Measurements from ENCODE around the gene SGIP1. TPM values are rescaled to one million over a fixed set of nuclear protein-coding genes. Genes with fewer than 3 reads are reported as not detected.

SGIP1 gene
- total RNA-seq, 2 donors from 2014 or later: 0.59 to 38.4 TPM

DNA sequence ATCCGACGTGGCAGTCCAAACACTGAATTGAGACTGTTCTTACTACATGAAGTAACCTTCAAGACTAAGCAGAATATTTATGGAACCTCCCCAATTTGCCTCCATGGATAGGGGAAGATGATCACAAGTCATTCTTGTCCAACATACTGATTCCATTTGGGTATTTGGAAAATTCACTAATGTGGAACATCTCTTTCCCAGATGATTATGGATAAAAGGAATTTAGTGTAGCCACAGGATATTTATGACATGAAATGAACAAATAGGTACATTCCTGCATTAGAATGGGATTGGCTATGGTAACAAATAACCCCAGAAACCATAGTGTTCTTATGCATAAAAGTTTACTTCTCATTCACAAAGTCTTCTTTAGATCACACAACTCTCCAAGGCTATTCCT is 40.2 kb upstream of the SGIP1 start:
- 95% methylated on average over 2 of the region's 2 CpGs for WGBS
- Histone ChIP-seq H3K27me3 (replicated peaks; ENCODE audit: insufficient read depth) (no peaks in the 10 kb centered on the region), H3K36me3 (no peaks in the 10 kb centered on the region), H3K27ac (no peak overlapping the region), H3K4me3 (no peak overlapping the region), H3K4me1 (replicated peaks) (no peaks in the 10 kb centered on the region), H3K9me3 (no peaks in the 10 kb centered on the region)
- intact Hi-C loops (cut with DNase I): no loop called here
- TF ChIP-seq, protein P1, sequence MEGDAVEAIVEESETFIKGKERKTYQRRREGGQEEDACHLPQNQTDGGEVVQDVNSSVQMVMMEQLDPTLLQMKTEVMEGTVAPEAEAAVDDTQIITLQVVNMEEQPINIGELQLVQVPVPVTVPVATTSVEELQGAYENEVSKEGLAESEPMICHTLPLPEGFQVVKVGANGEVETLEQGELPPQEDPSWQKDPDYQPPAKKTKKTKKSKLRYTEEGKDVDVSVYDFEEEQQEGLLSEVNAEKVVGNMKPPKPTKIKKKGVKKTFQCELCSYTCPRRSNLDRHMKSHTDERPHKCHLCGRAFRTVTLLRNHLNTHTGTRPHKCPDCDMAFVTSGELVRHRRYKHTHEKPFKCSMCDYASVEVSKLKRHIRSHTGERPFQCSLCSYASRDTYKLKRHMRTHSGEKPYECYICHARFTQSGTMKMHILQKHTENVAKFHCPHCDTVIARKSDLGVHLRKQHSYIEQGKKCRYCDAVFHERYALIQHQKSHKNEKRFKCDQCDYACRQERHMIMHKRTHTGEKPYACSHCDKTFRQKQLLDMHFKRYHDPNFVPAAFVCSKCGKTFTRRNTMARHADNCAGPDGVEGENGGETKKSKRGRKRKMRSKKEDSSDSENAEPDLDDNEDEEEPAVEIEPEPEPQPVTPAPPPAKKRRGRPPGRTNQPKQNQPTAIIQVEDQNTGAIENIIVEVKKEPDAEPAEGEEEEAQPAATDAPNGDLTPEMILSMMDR (IDR thresholded peaks at IDR 0.05): no peak
- TF ChIP-seq POLR2A (IDR thresholded peaks at IDR 0.05) (no peak), POLR2AphosphoS5 (IDR thresholded peaks at IDR 0.05) (no peak)
- DNase-seq (ENCODE audit: low spot score): no peak

GRCh38 chr1:66494482-66494881 is 39.5 kb upstream of the SGIP1 start:
- TF ChIP-seq POLR2AphosphoS5 (IDR thresholded peaks at IDR 0.05) (no peak), POLR2A (IDR thresholded peaks at IDR 0.05) (no peak)
- TF ChIP-seq, protein P1 (IDR thresholded peaks at IDR 0.05): no peak
- no peak for DNase-seq (ENCODE audit: low spot score)
- 88% methylated on average over 1 of the region's 1 CpG for WGBS
- Histone ChIP-seq H3K4me3 (no peak overlapping the region), H3K27me3 (replicated peaks; ENCODE audit: insufficient read depth) (no peaks in the 10 kb centered on the region), H3K4me1 (replicated peaks) (no peaks in the 10 kb centered on the region), H3K36me3 (no peaks in the 10 kb centered on the region), H3K9me3 (no peaks in the 10 kb centered on the region), H3K27ac (no peak overlapping the region)
- intact Hi-C loops (cut with DNase I): no loop called here

GRCh38 chr1:66495495-66495894 is 38.5 kb upstream of the SGIP1 start:
- no peak for DNase-seq (ENCODE audit: low spot score)
- Histone ChIP-seq H3K27me3 (replicated peaks; ENCODE audit: insufficient read depth) (no peaks in the 10 kb centered on the region), H3K36me3 (no peaks in the 10 kb centered on the region), H3K4me3 (no peak overlapping the region), H3K9me3 (no peaks in the 10 kb centered on the region), H3K27ac (no peak overlapping the region), H3K4me1 (replicated peaks) (no peaks in the 10 kb centered on the region)
- no peak for TF ChIP-seq POLR2AphosphoS5 (IDR thresholded peaks at IDR 0.05)
- no peak for TF ChIP-seq POLR2A (IDR thresholded peaks at IDR 0.05)
- TF ChIP-seq, protein P1 (IDR thresholded peaks at IDR 0.05): no peak
- WGBS: 94% methylated on average over 1 of the region's 1 CpG
- intact Hi-C loops (cut with DNase I): no loop called here

DNA sequence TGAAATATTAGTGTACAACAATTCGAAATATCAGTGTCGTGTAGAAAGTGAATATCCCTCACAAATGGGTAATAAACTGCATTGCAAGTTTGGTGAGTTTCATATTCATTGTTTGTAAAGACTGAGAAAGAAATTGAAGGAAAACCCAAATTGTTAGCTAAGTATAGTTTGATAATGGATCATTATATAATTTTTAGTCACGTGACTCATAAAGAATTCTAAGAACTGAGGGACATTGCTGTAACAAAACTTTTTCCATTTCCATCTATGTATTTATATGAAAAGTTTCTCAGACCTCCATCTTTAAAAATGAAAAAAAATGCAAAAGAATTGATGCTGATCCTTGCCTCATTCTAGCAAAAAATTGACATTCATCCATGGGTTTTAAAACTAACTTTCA is 36.0 kb upstream of the SGIP1 start:
- TF ChIP-seq POLR2A (IDR thresholded peaks at IDR 0.05) (no peak), POLR2AphosphoS5 (IDR thresholded peaks at IDR 0.05) (no peak)
- TF ChIP-seq, protein P1 (IDR thresholded peaks at IDR 0.05): no peak
- intact Hi-C loops (cut with DNase I): no loop called here
- no peaks in the 10 kb centered on the region for H3K4me1 ChIP-seq (replicated peaks)
- H3K36me3 ChIP-seq: no peaks in the 10 kb centered on the region
- DNase-seq (ENCODE audit: low spot score): no peak
- no peaks in the 10 kb centered on the region for H3K9me3 ChIP-seq
- WGBS: 61% methylated on average over 3 of the region's 3 CpGs
- H3K27ac ChIP-seq: no peak overlapping the region
- H3K27me3 ChIP-seq (replicated peaks; ENCODE audit: insufficient read depth): no peaks in the 10 kb centered on the region
- no peak overlapping the region for H3K4me3 ChIP-seq

DNA sequence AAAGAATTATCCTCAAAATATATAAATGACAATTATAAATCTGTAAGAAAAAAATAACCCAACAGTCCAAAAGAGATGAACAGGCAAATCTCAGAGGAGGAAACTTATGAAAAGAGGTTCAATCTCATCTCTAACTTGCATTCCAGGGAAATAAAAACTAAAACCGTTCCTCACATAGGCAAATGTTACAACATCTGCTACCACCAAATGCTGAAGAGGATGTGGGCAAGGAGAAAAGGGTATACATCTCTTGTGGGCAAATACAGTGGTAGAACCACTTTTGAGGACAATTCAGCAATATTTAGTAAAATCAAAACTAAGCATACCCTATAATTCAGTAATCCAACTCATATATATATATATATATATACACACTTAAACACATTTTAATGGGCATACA is 33.7 kb upstream of the SGIP1 start:
- intact Hi-C loops (cut with DNase I): no loop called here
- TF ChIP-seq POLR2A (IDR thresholded peaks at IDR 0.05) (no peak), POLR2AphosphoS5 (IDR thresholded peaks at IDR 0.05) (no peak)
- TF ChIP-seq, protein P1 (IDR thresholded peaks at IDR 0.05): no peak
- Histone ChIP-seq H3K27ac (no peak overlapping the region), H3K4me1 (replicated peaks) (no peaks in the 10 kb centered on the region), H3K9me3 (no peaks in the 10 kb centered on the region), H3K27me3 (replicated peaks; ENCODE audit: insufficient read depth) (no peaks in the 10 kb centered on the region), H3K4me3 (no peak overlapping the region), H3K36me3 (no peaks in the 10 kb centered on the region)
- DNase-seq (ENCODE audit: low spot score): no peak
- 67% methylated on average over 1 of the region's 1 CpG for WGBS

Data from prostate gland (tissue), 2 donors.